IPS-11a (cell line): ENCODE measurements around the gene TRIM13.
A peak's percentile ranks its signal among the peaks of the same experiment; 100 is the strongest.

ENCODE experiments used
- H3K4me3 ChIP-seq: one replicate; pipeline ENCODE4 v1.5.1; 2013; ENCODE audit warnings: low read depth, low read length, control low read depth

TRIM13 gene

DNA sequence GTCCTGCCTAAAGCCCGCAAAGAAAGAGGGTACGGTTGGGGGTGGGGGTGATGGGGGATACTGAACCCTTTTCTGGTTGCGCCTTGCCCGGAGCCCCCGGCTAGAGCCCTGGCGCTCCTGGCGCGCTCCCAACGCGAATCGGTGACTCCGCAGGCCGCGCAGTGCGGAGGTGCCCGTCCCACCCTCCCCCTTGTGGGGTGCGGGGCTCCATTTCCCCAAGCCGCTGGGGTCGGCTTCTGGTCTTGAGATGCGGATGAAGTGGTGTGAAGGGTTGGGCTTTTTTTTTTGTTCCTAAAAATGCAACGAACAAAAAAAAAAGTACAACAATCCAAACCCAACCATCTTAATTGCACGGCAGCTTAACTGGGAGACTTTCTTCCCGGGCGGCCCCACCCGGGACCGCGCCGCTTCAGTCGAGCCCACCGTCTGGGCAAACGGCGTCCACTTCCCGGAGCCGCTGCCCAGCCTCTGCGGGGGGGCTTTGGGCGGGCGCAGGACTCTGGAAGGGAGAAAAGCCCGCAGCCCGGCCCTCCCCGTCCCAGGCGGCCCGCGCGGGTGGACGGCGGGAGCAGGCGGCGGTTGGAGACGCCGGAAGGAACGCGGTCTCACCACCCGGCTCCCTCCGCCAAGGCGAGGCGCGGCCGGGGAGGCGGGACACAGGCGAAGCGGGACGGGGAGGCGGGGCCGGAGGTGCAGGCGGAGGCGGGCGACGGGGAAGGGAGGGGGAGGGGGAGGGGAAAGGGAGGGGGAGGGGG is 504 bp upstream of the TRIM13 start:
- peak overlapping the region; percentile 65 for H3K4me3 ChIP-seq

GRCh38 chr13:49997955-49998354 is 1.1 kb downstream of the TRIM13 start:
- peak overlapping the region; percentile 91 for H3K4me3 ChIP-seq

GRCh38 chr13:49998714-49999624 is 2.1 kb downstream of the TRIM13 start:
- H3K4me3 ChIP-seq = peak overlapping the region; percentile 24

DNA sequence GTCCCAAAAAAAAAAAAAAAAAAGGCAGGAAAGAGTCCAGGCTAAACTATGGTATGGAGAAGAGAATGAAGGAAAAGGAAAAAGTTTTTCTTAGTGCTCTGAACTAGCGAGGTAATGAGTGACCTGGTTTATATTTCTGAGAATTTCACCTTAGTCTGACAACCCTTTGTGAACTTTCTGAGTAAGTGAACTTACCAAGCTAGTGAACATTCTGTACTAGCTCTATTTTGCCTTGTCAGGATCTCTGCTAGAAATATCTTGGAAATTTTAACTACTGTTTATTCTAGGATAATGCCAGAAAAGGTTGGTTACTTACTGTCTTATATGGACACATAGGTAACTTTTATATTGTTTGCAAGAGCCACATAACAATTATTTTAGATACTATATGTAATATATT is 4.4 kb downstream of the TRIM13 start:
- no peak overlapping the region for H3K4me3 ChIP-seq

- no peak overlapping the region for H3K4me3 ChIP-seq
Observed at GRCh38 chr13:50006426-50007135, 9.7 kb downstream of the TRIM13 start.

- H3K4me3 ChIP-seq = no peak overlapping the region
Observed at GRCh38 chr13:50011461-50011860, 14.6 kb downstream of the TRIM13 start.

DNA sequence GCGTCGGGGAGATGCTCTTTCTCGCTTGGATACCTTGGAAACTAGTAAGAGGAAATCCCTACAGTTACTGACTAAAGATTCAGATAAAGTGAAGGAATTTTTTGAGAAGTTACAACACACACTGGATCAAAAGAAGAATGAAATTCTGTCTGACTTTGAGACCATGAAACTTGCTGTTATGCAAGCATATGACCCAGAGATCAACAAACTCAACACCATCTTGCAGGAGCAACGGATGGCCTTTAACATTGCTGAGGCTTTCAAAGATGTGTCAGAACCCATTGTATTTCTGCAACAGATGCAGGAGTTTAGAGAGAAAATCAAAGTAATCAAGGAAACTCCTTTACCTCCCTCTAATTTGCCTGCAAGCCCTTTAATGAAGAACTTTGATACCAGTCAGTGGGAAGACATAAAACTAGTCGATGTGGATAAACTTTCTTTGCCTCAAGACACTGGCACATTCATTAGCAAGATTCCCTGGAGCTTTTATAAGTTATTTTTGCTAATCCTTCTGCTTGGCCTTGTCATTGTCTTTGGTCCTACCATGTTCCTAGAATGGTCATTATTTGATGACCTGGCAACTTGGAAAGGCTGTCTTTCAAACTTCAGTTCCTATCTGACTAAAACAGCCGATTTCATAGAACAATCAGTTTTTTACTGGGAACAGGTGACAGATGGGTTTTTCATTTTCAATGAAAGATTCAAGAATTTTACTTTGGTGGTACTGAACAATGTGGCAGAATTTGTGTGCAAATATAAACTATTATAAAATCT is 15.7 kb downstream of the TRIM13 start:
- no peak overlapping the region for H3K4me3 ChIP-seq

DNA sequence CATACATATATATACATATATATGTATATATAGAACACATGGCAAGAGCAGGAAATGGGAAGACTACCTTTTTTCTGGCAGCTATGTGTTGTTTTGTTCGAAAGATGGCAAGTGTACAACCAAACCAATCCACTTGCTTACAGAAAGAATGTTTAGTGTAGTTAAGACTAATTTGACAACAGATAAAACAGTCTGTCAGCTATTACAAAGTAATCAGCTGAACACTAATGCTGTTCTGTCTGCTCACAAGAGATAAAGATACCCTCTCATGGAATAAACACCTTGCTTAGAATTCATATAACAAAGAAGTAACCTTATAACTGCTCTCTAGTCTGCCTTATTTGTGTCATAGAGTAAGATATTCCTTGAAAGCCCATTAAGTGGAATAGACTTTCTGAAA is 17.5 kb downstream of the TRIM13 start:
- H3K4me3 ChIP-seq = no peak overlapping the region

GRCh38 chr13:50015258-50015657 is 18.4 kb downstream of the TRIM13 start, which contains the start of gene KCNRG:
TSS of gene KCNRG (plus strand) at chr13:50015444. CDS start at chr13:50015494, 50 bp downstream.
- H3K4me3 ChIP-seq = no peak within 1 kb of the TSS

- H3K4me3 ChIP-seq = no peak overlapping the region
Observed at GRCh38 chr13:50015750-50016149, 18.9 kb downstream of the TRIM13 start.

DNA sequence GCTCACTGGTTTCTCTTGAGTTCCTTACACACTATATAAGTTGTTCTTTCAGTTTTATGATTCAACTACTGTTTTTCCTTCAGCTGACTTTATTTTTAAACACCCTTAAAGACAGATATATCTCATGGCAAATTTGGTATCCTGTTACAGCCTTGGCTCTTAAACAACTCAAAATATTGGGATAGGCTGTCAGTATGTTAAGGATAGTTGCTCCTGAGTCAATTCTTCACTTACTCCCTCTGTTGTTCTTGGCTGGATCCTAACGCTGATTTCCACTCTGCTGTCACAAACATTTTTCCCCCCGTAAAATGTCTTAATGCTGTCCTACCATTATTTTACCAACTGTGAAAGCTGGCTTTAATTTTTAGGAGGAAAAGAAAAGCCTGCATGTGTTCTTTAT is 19.6 kb downstream of the TRIM13 start:
- no peak overlapping the region for H3K4me3 ChIP-seq

GRCh38 chr13:50017819-50018218 is 21.0 kb downstream of the TRIM13 start:
- H3K4me3 ChIP-seq = no peak overlapping the region

DNA sequence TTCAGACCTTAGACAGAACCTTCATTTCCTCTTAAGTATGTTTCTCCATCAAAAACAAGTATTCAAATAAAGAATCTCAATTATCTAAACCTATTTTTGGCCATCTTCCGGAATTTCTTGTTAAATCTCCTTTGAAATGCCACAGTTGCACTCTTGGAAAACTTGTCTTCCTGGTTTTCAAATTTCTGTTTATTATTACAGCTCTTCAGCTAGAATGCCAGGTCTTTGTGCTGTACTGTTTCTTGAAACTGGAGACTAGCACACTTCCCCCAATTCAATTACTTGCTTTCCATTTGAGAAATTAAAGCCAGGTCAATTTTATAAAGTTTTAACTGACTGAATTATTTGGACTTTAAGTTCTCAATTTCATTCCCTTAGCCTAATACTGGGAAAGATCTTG is 28.6 kb downstream of the TRIM13 start:
- H3K4me3 ChIP-seq = no peak overlapping the region

- no peak overlapping the region for H3K4me3 ChIP-seq
Observed at GRCh38 chr13:50026788-50027473, 30.1 kb downstream of the TRIM13 start.

- no peak overlapping the region for H3K4me3 ChIP-seq
Observed at GRCh38 chr13:50030315-50030714, 33.5 kb downstream of the TRIM13 start.

DNA sequence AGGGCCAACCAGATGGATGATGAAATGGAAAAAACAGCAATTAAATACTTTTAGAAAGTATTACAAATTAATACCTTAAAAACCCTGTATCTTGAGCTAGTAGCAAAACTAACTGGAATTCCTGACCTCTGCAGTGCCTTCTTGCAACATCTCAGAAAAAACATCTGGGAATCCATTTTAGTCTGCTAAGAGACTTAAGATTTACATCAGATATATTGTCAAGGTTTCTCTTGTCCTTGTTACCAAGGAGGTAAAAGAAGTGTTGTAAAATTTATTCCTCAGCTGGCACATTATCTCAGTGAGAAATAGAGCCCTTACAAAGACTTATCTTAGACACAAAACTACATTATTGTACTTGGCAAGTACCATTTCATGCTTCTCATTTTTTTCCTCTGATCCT is 36.9 kb downstream of the TRIM13 start:
- H3K4me3 ChIP-seq = no peak overlapping the region

DNA sequence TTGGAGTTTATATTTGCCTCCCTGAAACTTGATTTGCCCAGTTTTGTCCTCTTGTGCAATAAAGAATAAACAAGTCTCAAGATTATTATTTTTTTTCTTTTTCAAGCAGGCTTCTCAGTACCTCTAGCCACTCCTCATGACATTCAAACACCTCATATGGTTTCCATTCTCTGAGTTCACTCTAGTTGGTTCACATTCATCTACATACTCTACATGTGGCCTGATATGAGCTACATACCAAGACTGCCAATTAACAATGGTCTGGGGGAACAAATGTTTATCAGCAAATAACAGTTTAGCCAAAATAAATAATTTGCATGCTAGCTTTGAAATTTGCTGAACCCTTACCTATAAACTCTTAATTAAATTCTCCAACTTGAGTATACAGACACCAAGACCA is 40.9 kb downstream of the TRIM13 start:
- no peak overlapping the region for H3K4me3 ChIP-seq

GRCh38 chr13:50038266-50038665 is 41.4 kb downstream of the TRIM13 start:
- no peak overlapping the region for H3K4me3 ChIP-seq

DNA sequence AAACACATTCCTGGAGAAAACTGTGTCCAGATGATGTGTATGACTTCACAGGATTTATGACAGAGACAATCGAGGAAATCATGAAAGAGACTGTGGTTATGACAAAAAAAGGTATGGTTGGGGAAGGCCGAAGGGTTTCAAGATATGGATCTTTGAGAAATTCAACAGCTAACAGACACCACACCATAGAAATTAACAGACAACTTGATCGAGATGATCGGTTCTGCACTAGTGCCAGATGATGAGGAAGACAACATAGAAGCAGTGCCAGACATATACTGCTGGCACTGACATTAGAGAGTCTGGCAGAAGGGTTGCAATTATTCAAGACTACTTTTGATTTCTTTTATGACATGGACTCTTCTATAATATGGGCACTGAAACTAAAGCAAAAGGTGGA is 55.6 kb downstream of the TRIM13 start:
- no peak overlapping the region for H3K4me3 ChIP-seq

GRCh38 chr13:50053844-50054243 is 57.0 kb downstream of the TRIM13 start:
- H3K4me3 ChIP-seq = no peak overlapping the region
